Adipocyte (in vitro differentiated cells): ENCODE results near the gene LRRIQ3.
A peak's percentile ranks its signal among the peaks of the same experiment; 100 is the strongest.

Source experiments
- DNase-seq: peaks from one replicate; pipeline ENCODE4 v3.0.0-alpha.2; 2015; ENCODE audit warnings: low read depth
- H3K27me3 ChIP-seq: replicated peaks from 2 replicates; pipeline ENCODE4 v1.7.0; 2013; ENCODE audit warnings: mild to moderate bottlenecking, low read length, moderate library complexity; ENCODE audit not compliant: control insufficient read depth, insufficient read depth
- H3K36me3 ChIP-seq: 2 replicates; pipeline ENCODE4 v1.7.0; 2013; ENCODE audit warnings: low read length, mild to moderate bottlenecking, moderate library complexity; ENCODE audit not compliant: control insufficient read depth, insufficient read depth, severe bottlenecking
- H3K4me1 ChIP-seq: 2 replicates; pipeline ENCODE4 v1.7.0; 2013; ENCODE audit warnings: mild to moderate bottlenecking, low read length, moderate library complexity; ENCODE audit not compliant: control insufficient read depth, insufficient read depth
- H3K4me3 ChIP-seq: 2 replicates; pipeline ENCODE4 v1.7.0; 2013; ENCODE audit warnings: mild to moderate bottlenecking, low read length, moderate library complexity
- H3K9ac ChIP-seq: 2 replicates; pipeline ENCODE4 v1.7.0; 2013; ENCODE audit warnings: mild to moderate bottlenecking, low read length, moderate library complexity
- H3K9me3 ChIP-seq: 2 replicates; pipeline ENCODE4 v1.7.0; 2013; ENCODE audit warnings: mild to moderate bottlenecking, low read length, moderate library complexity; ENCODE audit not compliant: control insufficient read depth

The LRRIQ3 gene

DNA sequence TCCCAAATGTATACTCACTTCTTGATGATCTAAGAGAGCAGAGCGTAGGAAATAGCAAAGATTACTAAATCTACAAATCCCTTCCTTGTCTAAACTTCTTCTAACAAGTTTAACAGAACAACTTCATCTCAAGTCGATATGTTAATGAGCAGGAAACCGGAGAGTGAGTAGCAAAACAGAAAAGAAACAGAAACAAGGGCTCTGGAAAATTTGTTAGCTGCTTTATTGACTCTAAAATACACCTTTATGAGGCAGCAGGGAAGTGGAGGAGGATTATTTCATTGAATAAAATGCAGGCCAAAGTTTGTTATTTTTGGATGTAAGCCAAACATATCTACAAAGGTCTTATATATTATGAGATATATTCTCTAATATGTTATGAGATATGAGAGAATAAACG, 192.4 kb downstream of the LRRIQ3 start:
- Histone ChIP-seq H3K36me3 (no peaks in the 10 kb centered on the region), H3K9me3 (no peaks in the 10 kb centered on the region), H3K27me3 (no peaks in the 10 kb centered on the region), H3K4me1 (no peaks in the 10 kb centered on the region), H3K4me3 (no peak overlapping the region), H3K9ac (no peak overlapping the region)
- DNase-seq, result no peak

- Histone ChIP-seq H3K36me3 (no peaks in the 10 kb centered on the region), H3K27me3 (no peaks in the 10 kb centered on the region), H3K4me1 (no peaks in the 10 kb centered on the region), H3K9ac (no peak overlapping the region), H3K4me3 (no peak overlapping the region), H3K9me3 (no peaks in the 10 kb centered on the region)
- no peak for DNase-seq
Observed at GRCh38 chr1:74003806-74004205, 194.2 kb downstream of the LRRIQ3 start.

DNA sequence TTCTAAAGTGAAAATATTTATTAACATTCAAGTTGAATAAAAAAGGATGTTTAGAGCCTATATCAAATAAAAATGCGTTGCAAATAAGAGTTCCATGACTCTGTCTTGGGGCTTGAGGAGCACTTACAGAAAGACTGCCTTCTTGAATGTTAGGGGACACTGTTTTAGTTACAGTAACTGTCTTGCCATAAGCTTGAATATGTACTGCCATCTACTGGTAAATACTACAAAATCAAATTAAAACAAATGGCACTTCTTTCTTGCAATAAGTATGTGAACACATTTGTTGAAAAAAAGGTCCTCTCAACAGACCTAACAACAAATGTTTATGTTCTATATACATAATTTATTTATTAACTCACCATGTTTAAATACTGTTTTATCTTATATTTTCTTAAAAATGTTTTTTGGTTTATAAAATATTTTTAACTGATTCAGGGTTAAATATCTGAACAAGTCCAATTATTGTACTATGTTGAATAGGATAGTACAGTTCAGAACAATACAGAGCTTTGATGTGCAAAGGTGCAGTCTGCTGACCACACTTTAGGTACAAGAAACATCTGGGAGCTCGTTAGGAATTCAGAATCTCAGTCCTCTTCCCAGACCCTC, 199.5 kb downstream of the LRRIQ3 start:
- H3K27me3 ChIP-seq, result peaks cover 4% of the 10 kb centered on the region
- no peaks in the 10 kb centered on the region for H3K9me3 ChIP-seq
- DNase-seq, result peak; percentile 61
- no peaks in the 10 kb centered on the region for H3K36me3 ChIP-seq
- no peak overlapping the region for H3K4me3 ChIP-seq
- H3K4me1 ChIP-seq, result no peaks in the 10 kb centered on the region
- H3K9ac ChIP-seq, result no peak overlapping the region

DNA sequence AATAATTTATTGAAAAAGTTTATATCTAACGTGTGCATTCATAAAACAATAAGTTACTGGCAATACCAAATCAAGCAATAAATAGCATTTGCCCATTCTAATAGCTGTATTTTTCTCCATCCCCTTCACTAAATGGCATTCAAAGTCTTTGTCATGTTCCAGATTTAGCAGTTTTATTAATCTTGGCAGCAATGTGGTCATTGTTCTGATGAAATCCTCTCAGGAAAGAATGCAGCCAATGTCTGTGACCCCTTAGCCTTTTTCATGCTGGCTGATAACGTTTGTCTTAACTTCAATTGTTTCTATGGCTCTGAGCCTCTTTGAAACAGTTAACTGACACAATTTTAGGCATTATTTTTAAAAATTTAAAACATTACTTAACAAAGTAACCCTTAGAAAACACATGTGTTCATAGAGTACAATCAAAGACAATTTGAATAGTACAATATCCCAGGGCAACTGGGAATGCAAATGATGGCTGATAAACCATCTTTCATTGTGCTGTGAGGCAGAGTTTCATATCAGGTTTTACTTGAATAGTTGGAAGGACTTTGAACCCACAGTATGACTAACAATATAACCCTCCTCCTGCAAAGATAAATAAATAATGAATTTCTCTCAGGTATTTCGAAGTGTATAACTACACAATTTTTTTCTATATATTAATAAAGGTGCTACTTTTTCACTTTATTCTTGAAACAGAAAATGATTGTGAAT, 217.5 kb downstream of the LRRIQ3 start:
- H3K36me3 ChIP-seq, result no peaks in the 10 kb centered on the region

DNA sequence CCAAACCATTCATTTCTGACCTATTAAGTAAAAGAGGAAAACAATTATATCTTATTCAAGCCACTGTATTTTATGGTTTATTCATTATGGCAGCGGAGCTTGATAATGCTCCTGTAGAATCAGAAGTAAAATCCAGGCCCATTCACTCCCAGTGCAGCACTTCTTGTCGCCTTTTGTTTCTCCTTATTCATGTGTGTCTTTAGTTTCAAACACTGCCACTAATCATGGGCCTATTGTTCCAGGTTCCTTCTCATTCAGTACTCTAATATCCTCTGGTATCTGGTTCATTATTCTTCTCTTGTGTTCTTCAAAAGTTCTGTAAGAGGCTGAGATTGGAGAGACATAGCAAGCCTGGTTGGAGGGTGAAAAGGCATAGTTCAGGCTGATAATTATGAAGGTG, 218.3 kb downstream of the LRRIQ3 start:
- Histone ChIP-seq H3K9ac (no peak overlapping the region), H3K36me3 (no peaks in the 10 kb centered on the region), H3K27me3 (no peaks in the 10 kb centered on the region), H3K4me3 (no peak overlapping the region), H3K9me3 (no peaks in the 10 kb centered on the region), H3K4me1 (no peaks in the 10 kb centered on the region)
- DNase-seq, result no peak

More for the DNA sequence above, 217.5 kb downstream of the LRRIQ3 start:
- no peaks in the 10 kb centered on the region for H3K27me3 ChIP-seq
- H3K4me1 ChIP-seq, result no peaks in the 10 kb centered on the region
- no peak overlapping the region for H3K4me3 ChIP-seq
- no peak for DNase-seq
- no peaks in the 10 kb centered on the region for H3K9me3 ChIP-seq
- H3K9ac ChIP-seq, result no peak overlapping the region

- H3K4me3 ChIP-seq, result no peak overlapping the region
- no peaks in the 10 kb centered on the region for H3K9me3 ChIP-seq
- no peaks in the 10 kb centered on the region for H3K36me3 ChIP-seq
- no peaks in the 10 kb centered on the region for H3K4me1 ChIP-seq
- no peak for DNase-seq
- no peak overlapping the region for H3K9ac ChIP-seq
- no peaks in the 10 kb centered on the region for H3K27me3 ChIP-seq
Observed at GRCh38 chr1:73978964-73979363, 219.0 kb downstream of the LRRIQ3 start.
